ENCODE results near the gene C1QL1. TPM values are rescaled to one million over a fixed set of nuclear protein-coding genes. Genes with fewer than 3 reads are reported as not detected.

The C1QL1 gene
- total RNA-seq, 1 experiment from 2014 or later, result 3.5 TPM

DNA sequence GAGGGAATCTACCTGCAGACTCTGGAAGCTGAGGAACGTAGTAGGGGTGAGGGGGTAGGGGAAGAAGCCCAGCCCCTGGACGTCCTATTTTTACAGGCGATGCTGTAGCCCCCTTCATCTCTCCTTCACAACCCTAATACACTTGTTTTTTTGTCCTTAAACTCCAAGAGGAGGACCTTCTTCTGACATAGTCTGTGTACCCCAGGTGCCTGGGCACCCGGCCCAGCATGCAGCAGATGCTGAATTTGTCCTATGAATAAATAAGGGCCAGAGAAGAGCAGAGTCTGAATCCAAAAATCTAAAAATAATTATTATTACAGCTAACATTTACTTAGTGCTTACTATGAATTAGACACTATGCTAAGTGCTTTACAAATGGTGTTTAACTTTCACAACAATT is 25.6 kb downstream of the C1QL1 start (continued):
- TF ChIP-seq, protein P1, sequence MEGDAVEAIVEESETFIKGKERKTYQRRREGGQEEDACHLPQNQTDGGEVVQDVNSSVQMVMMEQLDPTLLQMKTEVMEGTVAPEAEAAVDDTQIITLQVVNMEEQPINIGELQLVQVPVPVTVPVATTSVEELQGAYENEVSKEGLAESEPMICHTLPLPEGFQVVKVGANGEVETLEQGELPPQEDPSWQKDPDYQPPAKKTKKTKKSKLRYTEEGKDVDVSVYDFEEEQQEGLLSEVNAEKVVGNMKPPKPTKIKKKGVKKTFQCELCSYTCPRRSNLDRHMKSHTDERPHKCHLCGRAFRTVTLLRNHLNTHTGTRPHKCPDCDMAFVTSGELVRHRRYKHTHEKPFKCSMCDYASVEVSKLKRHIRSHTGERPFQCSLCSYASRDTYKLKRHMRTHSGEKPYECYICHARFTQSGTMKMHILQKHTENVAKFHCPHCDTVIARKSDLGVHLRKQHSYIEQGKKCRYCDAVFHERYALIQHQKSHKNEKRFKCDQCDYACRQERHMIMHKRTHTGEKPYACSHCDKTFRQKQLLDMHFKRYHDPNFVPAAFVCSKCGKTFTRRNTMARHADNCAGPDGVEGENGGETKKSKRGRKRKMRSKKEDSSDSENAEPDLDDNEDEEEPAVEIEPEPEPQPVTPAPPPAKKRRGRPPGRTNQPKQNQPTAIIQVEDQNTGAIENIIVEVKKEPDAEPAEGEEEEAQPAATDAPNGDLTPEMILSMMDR (IDR thresholded peaks at IDR 0.05 in 2 of 3, conservative IDR thresholded peaks at IDR 0.05 in 1 of 3; ENCODE audit: borderline replicate concordance in 1 of 3, insufficient read depth in 1 of 3, low read depth in 2 of 3, low read length in 2 of 3), result no peak
- TF ChIP-seq YY1 (IDR thresholded peaks at IDR 0.05; ENCODE audit: extremely low read depth, insufficient replicate concordance, low read depth, low read length), result no peak
- TF ChIP-seq, protein P2, sequence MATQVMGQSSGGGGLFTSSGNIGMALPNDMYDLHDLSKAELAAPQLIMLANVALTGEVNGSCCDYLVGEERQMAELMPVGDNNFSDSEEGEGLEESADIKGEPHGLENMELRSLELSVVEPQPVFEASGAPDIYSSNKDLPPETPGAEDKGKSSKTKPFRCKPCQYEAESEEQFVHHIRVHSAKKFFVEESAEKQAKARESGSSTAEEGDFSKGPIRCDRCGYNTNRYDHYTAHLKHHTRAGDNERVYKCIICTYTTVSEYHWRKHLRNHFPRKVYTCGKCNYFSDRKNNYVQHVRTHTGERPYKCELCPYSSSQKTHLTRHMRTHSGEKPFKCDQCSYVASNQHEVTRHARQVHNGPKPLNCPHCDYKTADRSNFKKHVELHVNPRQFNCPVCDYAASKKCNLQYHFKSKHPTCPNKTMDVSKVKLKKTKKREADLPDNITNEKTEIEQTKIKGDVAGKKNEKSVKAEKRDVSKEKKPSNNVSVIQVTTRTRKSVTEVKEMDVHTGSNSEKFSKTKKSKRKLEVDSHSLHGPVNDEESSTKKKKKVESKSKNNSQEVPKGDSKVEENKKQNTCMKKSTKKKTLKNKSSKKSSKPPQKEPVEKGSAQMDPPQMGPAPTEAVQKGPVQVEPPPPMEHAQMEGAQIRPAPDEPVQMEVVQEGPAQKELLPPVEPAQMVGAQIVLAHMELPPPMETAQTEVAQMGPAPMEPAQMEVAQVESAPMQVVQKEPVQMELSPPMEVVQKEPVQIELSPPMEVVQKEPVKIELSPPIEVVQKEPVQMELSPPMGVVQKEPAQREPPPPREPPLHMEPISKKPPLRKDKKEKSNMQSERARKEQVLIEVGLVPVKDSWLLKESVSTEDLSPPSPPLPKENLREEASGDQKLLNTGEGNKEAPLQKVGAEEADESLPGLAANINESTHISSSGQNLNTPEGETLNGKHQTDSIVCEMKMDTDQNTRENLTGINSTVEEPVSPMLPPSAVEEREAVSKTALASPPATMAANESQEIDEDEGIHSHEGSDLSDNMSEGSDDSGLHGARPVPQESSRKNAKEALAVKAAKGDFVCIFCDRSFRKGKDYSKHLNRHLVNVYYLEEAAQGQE (IDR thresholded peaks at IDR 0.05; ENCODE audit: low read depth), result no peak
- TF ChIP-seq, protein P3, sequence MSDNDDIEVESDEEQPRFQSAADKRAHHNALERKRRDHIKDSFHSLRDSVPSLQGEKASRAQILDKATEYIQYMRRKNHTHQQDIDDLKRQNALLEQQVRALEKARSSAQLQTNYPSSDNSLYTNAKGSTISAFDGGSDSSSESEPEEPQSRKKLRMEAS (IDR thresholded peaks at IDR 0.05), result no peak

DNA sequence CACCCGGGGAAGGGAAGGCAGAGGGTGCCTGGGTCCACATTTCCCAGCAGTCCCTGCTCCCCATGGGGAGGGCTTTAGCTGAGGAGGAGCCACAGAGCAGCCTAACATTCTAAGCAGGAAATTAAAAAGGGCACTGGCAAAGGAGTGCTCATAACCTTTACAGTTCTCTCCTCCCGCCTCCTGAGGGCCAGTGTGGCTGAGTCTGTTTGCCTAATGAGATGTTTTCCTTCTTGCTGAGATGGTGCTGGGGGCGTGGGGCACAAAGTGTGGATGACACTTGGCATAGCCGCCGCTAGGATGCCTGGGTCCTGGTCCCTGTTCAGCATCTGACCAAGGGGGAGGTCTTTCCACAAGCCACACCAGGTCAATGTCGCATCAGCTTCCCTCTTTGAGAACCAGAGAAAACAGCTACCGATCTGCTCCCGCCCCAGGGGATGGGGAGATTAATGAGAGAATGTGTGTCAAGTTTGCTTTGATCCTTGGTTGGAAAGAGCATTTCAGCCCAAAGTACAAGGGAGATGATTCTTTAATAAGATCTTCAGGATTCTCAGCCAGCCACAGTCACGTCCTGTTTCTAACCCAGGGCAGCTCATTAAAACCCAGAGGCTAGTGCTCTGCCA is 26.3 kb downstream of the C1QL1 start:
- peaks cover 100% of the 10 kb centered on the region for H3K79me2 ChIP-seq (ENCODE audit: insufficient read depth, low read length)
- no peak for TF ChIP-seq CBX3 (IDR thresholded peaks at IDR 0.05; ENCODE audit: low read depth)
- TF ChIP-seq ZNF274 (IDR thresholded peaks at IDR 0.05; ENCODE audit: low read depth, low read length), result no peak
- no peak for TF ChIP-seq EZH2phosphoT487 (IDR thresholded peaks at IDR 0.05; ENCODE audit: borderline replicate concordance)
- TF ChIP-seq FOSL1 (IDR thresholded peaks at IDR 0.05; ENCODE audit: low read depth), result no peak
- TF ChIP-seq JUND (IDR thresholded peaks at IDR 0.05), result no peak
- TF ChIP-seq RAD21 (IDR thresholded peaks at IDR 0.05; ENCODE audit: low read depth), result no peak
- TF ChIP-seq, protein P3 (IDR thresholded peaks at IDR 0.05), result no peak
- TF ChIP-seq, protein P2 (IDR thresholded peaks at IDR 0.05; ENCODE audit: low read depth), result no peak
- TF ChIP-seq TCF7L2 (IDR thresholded peaks at IDR 0.05; ENCODE audit: borderline replicate concordance, extremely low read depth, insufficient read depth, insufficient read length), result no peak
- no peak for TF ChIP-seq SP1 (IDR thresholded peaks at IDR 0.05; ENCODE audit: low read depth)
- TF ChIP-seq POLR2AphosphoS5 (IDR thresholded peaks at IDR 0.05; ENCODE audit: low read depth, low read length), result no peak
- TF ChIP-seq EGR1 (IDR thresholded peaks at IDR 0.05; ENCODE audit: low read depth), result no peak

More for the DNA sequence above, 26.3 kb downstream of the C1QL1 start:
- intact Hi-C loops (cut with micrococcal nuclease), result no loop called here
- peak overlapping the region; percentile 38 for H3K27ac ChIP-seq (ENCODE audit: low read depth, low read length)
- no peak overlapping the region for H2AFZ ChIP-seq (ENCODE audit: low read depth, low read length, poor library complexity, severe bottlenecking)
- H3K4me3 ChIP-seq (replicated peaks in 1 of 2; ENCODE audit: low read depth in 1 of 2, low read length in 2 of 2), result no peak overlapping the region
- ChIA-PET CTCF (interaction anchor here (2.5 kb wide), 1 partner anchor 22 kb away, joined by 6 read pairs; no protein-coding TSS in a partner anchor), RAD21 (ENCODE audit: low non-redundant PET in 1 of 2, low total read pairs in 2 of 2, uncharacterized antibody in 2 of 2, unreplicated experiment in 2 of 2) (no interaction called here), POLR2A (no interaction called here)
- DNase-seq (ENCODE audit: low read depth, low spot score) (no peak), ATAC-seq (peak; percentile 41)
- H3K9ac ChIP-seq (ENCODE audit: low read length), result no peak overlapping the region
- H4K20me1 ChIP-seq (ENCODE audit: insufficient read depth), result peaks cover 5% of the 10 kb centered on the region; the same call in 1 of the 2 replicates
- peak overlapping the region; percentile 53; the same call in 1 of the 2 replicates for H3K4me2 ChIP-seq (ENCODE audit: low read length)
- BruUV-seq (replicated peaks), result no TSS peak
- H3K4me1 ChIP-seq (ENCODE audit: control insufficient read depth in 1 of 2, insufficient read depth in 2 of 2, low read length in 2 of 2), result peaks cover 22 to 47% of the 10 kb centered on the region in 2 experiments
- H3K36me3 ChIP-seq (ENCODE audit: control insufficient read depth in 1 of 2, insufficient read depth in 2 of 2, low read length in 2 of 2), result peaks cover 6 to 52% of the 10 kb centered on the region in 2 experiments; a peak in 3 of 4 replicates
- no peaks in the 10 kb centered on the region for H3K27me3 ChIP-seq (ENCODE audit: insufficient read depth, low read length)
- H3K9me2 ChIP-seq (ENCODE audit: insufficient read depth), result no peaks in the 10 kb centered on the region
- H3K9me3 ChIP-seq (ENCODE audit: control insufficient read depth in 1 of 2, insufficient read depth in 1 of 2, low read depth in 1 of 2, low read length in 2 of 2), result peaks cover 0 to 4% of the 10 kb centered on the region in 2 experiments; a peak in 1 of 4 replicates
